Retina (tissue), 1 donor: ENCODE measurements around the gene LRRC74A.

Experiments used
- DNase-seq: peaks from one replicate; pipeline ENCODE4 v3.0.0-alpha.2; 2016

Gene LRRC74A

GRCh38 chr14:76826122-76826521 lies at the start of gene LRRC74A:
Gene LRRC74A (plus strand): TSS chr14:76826408. CDS start chr14:76826698, 290 bp downstream.
- no peak for DNase-seq

GRCh38 chr14:76776428-76777251 lies 49.6 kb upstream of the LRRC74A start:
- no peak for DNase-seq

- no peak for DNase-seq
Observed at GRCh38 chr14:76777721-76778120, 48.5 kb upstream of the LRRC74A start.

DNA sequence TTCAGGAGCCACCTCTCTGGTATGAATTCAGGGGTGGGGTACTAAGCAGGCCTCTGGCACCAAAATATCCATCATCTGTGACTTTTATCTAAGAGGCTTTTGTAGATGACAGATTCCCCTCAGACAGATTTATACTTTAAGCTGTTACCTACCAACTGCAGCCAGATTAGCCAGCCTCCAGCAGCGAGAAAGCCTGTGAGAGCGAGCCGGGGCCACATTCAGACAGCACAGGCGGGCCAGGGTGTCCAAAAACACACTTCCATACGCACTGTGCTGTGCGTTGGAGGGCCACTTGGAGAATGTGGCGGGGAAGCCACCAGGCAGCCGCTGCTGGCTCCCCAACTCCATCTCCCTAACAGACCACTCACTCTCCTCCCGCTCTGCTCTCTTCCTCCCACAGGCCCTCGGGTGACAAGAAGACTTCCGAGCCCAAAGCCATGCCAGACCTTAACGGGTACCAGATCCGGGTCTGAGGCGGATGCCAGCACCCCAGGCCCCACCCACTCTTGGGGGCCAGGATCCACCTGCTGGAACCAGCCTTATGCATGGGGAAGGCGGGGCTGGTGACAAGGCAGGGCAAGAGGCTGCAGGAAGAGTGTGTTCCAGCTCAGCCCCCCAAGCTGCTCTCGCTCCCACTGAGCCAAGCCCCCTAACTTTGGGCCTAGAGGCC lies 47.5 kb upstream of the LRRC74A start:
- no peak for DNase-seq

DNA sequence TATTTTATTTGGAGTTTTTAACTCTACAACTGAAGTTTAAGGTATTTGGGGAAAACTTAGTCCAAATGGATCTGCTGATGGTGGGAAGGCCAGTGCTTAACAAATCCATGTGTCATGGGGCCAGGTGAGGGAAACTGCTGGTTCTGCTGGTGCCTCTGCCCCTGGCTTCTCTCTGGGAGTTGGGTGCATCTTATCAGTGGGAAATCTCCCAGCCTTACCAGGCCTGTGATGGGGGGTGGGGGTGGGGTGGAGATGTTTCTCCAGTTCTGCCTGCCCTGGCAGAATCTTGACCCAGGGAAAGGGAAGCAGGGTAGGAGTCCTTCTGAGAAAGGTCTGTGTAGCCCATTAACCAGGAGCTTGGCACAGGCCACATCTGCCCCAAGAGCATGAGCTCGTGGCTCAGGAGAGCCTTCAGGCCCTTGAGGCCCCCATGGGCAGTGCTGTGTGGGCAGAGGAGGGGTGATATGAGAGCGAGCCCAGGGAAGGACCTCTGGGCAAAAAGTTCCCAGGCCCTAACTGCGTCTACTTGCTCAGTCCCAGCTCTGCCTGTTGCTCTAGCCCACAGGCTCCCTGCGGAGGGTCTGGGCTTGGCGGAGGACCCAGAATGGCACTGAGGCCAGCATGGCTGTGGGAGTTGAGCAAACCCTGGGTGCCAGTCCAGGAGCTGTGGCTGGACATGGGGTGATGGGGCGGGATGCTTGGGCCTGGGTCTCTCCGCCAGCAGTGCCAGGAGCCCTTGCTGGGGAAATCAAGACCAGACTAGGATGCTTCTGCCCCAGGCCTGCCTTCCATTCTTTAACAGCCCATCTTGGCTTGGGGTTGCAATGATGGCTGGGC lies 46.8 kb upstream of the LRRC74A start:
- no peak for DNase-seq

- no peak for DNase-seq
Observed at GRCh38 chr14:76780058-76780345, 46.2 kb upstream of the LRRC74A start.

- DNase-seq = no peak
Observed at GRCh38 chr14:76780360-76780759, 45.8 kb upstream of the LRRC74A start.

- no peak for DNase-seq
Observed at GRCh38 chr14:76780875-76781647, 45.1 kb upstream of the LRRC74A start.

DNA sequence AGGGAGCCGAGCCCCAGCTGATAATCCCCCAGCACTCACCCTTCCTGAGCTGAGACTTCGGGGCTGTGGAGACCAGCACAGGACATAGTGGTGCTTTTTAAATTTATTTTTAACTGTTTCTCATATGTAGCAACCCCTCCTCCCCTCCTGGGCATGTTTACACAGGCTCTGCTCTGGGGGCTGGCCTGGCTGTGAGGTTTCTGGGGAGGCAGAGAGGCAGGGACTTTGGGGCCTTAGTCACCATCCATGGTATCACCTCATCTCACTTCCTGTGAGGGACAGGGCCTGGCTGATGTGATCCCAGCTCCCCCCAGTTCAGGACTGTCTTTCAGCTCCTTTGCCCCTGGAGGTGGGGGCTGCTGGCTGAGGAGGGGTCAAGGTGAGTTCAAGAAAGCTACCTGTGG lies 44.6 kb upstream of the LRRC74A start:
- no peak for DNase-seq

DNA sequence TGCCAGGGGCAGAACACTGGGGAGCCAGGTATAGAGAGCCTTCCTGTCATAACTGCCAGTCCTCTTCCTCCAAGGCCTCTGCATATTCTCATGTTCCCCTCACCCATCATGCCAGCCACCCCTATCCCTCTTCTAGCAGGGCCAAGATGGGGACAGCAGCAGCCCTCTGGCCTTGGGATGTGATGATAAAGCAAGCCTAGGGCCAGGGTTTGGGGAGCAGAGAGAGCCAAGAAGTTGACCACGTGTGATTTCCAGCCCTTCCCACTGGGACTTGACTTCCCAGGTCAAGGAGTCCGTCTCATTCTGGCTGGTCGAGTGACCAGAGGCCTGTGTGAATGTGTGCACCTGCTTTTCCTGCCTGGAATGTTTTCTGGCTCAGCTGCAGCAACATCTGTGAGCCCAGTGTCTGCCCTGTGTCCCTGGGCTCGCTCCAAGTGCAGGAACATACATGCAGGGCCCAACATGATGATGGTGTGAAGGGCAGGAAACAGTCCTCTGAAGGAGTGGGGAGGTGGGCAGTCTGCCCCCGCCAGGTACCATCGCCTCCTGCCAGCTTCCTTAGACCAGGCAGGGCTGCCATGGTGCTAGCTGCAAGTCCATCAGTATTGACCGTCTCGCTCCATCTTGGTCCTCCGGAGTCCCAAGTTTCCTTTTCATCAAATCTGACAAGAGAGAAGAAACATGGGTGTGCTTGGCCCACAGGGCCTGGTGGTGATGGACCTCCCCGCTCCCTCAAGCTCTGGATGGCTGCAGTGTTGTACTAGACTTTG lies 43.9 kb upstream of the LRRC74A start:
- DNase-seq = no peak

- no peak for DNase-seq
Observed at GRCh38 chr14:76782885-76783566, 43.2 kb upstream of the LRRC74A start.

DNA sequence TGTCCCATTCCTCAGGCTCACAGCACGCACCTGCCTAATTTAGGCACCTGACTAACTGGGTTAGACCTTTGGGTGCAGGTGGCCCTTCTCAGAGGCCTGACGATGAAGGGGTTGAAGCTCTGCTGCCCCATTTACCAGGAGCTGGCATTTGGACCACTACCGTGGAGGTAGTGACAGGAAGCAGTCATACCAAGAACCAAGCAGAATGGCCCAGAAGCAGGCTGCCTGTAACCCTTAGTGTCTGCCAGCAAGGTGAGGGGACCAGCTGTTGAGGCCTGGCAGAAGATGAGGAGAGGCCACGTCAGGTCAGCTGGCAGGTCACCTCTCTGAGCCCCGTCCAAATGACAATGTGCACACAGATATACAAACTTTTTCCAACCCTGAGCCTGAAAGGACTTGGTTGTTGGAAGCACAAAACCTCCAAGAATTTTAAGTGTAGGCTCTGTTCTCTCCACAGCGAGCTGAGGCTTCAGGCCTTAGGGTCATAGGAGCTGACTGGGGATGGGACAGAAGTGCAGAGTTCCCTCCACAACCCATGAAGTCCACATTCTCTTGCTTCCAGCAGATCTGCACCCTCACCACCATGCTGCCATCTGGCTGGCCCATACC lies 41.8 kb upstream of the LRRC74A start:
- peak; percentile 32 for DNase-seq

DNA sequence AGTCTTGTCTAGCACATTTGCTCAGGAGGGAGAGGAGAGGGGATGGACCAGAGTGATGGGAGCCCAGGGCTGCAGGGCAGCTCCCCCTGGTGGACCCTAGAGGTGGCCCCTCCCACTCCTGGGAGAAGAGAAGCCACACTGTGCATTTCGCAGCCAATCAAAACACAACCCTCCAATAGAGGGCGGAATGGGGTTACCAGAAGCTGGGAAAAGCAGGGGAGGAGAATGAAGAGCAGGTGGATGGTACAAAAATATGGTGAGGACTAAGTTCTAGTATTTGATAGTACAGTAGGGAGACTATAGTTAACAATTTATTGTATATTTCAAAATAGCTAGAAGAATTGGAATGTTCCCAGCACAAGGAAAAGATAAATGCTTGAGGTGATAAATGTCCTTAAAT lies 41.3 kb upstream of the LRRC74A start:
- DNase-seq = peak; percentile 84

DNA sequence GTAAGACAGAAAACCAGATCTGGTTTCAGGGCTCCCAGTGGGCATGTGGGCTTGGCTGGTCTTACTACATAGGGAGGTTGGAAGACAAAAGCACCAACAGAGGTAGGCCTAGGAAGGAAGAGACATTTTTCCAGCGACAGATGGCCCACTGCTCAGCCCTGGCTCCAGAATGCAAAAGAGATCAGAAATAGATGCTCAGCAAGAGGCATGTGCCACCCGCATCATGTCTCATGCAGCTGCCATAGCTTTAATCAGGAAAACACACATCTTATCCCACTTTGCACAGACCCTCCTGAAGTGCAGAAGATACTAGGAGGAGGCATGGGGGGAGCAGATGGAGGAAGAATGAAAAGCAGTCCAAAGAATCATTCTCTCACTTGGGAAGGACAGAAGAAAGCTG lies 39.6 kb upstream of the LRRC74A start:
- no peak for DNase-seq

GRCh38 chr14:76792422-76792821 lies 33.8 kb upstream of the LRRC74A start:
- DNase-seq = no peak

- DNase-seq = no peak
Observed at GRCh38 chr14:76793324-76793723, 32.9 kb upstream of the LRRC74A start.

DNA sequence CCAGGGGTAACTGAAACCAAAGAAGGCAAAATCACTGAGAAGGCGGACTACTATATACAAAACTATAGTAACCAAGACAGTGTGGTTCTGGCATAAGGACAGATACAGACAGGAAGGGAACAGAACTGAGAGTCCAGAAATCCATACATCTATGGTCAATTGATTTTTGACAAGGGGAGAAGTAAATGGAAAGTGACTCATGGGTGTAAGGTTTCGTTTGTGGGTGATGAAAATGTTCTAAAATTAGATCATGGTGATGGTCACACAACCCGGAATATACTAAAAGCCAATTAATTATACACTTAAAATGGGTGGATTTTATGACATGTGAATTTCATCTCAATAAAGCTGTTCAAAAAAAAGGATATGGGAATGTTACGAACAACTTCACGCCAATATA lies 32.3 kb upstream of the LRRC74A start:
- DNase-seq = no peak

DNA sequence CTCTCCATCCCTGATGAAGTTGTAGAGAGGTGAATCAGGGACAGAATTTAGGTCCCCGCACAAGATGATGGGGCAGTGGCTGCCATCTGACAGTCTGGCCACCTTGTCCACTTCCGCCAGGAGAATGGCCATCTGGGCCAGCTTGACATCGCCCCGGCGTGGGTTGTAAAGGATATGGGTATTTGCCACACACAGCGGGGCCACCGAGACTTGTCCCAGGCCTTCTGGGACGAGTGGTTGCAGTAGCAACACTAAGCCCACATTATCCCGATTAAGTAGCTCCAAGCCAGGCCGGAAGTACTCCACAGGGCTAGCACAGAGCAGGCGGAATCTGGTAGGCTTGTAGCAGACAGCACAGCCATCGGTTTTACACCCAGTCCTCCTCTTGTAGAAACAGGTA lies 19.8 kb upstream of the LRRC74A start:
- DNase-seq = no peak

DNA sequence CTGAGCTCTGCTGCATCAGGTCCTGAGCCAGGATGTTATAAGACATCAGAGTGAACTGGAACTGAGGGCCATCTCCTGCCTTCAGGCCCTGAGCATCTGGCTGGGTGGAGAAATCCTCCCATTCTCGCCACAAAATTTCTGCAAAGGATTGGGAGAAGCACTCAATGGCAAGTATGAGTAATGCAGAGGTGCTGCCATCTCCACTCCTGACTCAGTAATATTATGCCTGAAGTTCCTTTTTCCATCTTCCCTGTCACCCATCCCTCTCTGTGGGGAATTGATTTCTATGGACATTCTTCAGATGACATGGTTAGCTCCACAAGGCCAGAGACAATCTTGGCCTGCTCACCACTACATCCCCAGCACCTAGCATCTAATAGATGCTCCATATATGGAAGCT lies 18.2 kb upstream of the LRRC74A start:
- no peak for DNase-seq

- DNase-seq = no peak
Observed at GRCh38 chr14:76808990-76809389, 17.2 kb upstream of the LRRC74A start.

- peak; percentile 27 for DNase-seq
Observed at GRCh38 chr14:76810525-76810924, 15.7 kb upstream of the LRRC74A start.
